Inflammatory macrophage (primary cell): ENCODE data around the gene LRRC25.

Experiments used
- DNase-seq, 2 donors: peaks; one replicate each; pipeline ENCODE4 v3.0.0-alpha.2; 2020 to 2022

Gene LRRC25

DNA sequence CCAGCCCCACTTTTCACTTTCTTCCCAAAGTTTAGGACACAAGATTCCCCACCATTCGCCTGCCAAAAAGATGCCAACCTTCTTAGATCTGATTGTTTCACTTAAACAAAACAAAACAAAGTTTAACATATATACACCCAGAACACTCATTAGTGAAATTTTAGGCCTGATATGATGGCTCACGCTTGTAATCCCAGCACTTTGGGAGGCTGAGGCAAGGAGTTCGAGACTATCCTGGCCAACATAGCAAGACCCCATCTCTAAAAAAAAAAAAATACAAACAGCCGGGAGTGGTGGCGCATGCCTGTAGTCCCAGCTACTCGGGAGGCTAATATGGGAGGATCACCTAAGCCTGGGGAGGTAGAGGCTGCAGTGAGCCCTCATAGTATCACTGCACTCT, 52.1 kb downstream of the LRRC25 start:
- DNase-seq = no peak

DNA sequence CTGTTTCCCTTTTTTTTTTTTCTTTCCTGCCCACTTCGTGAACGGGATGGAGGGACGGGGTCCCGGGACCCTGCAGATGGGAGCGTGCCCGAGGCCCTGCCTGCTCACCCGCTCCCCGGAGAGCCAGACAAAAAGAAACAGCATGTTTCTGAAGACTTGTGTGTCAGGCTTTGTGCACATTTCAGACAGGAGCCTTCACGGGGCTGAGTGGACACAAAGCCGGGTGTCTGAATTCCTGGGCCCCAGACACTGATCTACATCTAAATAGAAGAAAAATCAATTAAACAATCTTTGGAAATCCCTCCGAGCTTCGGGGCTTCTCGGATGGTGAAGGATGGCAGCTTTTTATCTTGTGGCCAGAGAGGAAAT, 52.9 kb downstream of the LRRC25 start:
- DNase-seq = no peak

DNA sequence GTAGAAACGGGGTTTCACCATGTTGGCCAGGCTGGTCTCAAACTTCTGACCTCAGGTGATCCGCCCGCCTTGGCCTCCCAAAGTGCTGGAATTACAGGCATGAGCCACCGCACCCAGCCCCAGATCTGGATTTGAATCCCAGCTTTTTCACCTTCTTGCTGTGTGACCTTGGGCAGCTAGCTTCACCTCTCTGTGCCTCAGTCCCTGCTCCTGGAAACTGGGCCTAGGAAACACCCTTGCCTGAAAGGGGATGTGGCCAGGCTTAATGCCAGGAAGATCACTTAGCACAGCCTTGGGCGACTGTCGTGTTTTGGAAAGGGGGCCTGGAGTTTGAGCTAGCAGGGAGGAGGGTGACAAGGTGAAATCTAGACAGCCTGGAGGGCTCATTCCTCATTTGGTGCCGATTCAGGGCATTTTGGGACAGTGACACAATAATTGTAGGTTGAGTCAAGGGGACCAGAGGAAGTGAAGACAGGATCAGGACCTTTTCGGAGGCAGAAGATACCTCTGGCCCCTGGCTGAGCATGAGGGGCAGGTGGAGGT, 55.3 kb downstream of the LRRC25 start:
- no peak for DNase-seq
